Urothelium cell line (cell line): ENCODE results near the gene CARD16.

Experiments used
- DNase-seq: peaks from one replicate; pipeline ENCODE4 v3.0.0; 2011; ENCODE audit warnings: low spot score, mixed read lengths
- FAIRE-seq: peaks from 2 replicates; lab custom pipeline; 2011; peaks lifted over from hg19 to GRCh38; lab: Jason Lieb, UNC

CARD16 gene

DNA sequence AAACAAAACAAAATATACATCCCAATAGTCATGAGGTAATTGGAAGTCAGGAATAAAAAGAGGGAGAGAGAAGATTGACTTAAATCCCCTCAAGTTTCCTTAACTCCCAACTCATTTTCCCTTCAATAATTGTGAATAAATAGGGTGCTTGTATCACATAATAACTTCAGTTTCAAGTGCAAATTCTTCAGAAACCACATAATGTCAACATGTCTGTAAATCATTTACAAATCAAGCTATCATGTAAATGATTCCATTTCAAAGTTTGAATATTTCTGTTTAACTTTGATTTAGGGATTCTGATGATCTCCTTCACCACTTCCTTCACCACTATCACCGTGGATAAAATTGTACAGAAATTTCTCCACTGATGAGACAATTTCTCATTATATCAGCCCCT, 45.4 kb downstream of the CARD16 start:
- DNase-seq, result no peak
- no peak for FAIRE-seq

DNA sequence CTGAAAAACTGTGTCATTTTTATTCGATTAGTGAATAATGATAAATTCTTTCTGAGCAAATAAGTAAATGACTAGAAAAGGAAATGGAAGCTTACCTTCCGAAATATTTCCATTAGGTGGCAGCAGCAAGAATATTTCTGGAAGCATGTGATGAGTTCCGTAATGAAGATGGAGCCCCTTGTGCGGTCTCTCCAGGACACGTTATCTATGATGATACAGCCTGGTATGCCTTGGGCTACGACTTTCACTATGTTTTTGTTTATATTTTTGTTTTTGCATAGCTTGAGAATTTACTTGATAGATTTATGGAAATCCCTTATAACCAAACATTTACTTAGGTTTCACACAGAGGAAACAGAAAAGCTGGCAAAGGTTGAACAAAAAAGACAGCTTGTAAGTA, 47.8 kb downstream of the CARD16 start:
- FAIRE-seq, result no peak
- DNase-seq, result no peak

DNA sequence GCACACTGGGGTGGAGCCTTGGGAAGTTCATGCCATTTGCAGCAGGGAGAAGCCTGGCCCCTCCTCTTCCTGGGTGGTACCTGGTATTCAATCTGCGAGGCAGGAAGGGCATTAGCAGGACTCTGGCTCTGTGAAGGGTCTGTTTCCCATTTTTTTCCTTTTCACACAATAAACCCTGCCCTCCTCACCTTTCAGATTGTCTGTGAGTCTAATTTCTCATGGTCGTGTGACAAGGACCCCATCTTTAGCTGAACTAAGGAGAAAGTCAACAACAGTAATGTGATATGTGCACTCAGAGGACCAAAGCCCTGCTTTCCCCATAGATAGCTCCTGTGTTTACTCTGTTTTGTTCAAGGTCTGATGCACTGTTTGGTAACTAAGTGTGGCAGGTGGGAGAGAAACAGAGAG, 50.1 kb downstream of the CARD16 start:
- FAIRE-seq (no peak), DNase-seq (no peak)

DNA sequence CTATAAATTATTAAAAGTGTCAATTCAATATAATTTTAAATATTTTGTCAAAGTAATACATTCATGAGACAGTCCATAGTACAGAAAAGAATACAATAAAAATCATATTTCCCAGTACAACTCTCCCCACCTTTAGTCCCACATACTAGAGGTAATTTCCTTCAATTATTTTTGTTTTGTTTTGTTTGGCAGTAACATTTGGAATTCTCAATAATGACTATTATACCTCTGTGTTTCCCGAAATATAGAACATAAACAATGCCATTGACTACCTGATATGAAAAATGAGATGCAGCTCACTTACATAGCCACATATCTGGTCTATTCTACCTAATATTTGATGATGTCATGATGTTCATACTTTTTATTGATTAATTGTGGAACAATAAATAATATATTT, 52.4 kb downstream of the CARD16 start:
- no peak for FAIRE-seq
- DNase-seq, result no peak

DNA sequence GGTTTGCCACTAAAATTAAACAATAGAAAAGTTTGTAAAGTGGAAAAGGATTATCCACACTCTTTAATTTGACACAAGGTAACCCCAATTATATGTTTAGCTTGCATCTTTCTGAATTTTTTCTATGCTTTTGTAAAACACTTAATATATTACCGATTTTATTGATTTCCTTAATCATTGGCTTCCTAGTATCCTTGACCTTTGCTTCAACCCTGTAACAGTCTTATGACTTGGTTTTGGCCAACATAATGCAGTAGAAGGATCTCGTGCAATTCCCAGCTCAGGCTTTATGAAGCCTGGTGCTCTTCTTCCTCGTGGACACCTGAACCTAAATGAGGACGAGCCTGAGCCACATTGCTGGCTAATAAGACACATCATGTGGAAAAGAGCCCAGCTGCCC, 53.1 kb downstream of the CARD16 start:
- no peak for FAIRE-seq
- no peak for DNase-seq
